Measurements from ENCODE around the gene NRCAM.

DNA sequence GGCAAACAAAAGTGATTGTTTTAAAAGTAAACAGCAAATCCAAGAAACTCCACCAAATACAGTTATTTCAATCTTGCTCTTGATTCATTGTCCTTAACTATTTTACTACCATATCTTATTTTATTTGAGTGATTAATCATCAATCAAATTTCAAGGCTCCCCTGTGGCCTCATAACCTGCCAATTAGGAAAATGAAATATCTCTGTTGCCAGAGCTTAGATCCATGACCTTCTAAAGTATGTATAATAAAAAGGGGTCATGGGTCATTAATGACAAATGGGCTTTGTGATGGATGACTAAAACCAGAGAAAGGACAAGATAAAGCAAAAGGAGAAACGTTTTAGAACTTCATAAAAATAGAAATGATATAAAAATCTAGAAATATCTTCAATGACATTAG, 28.5 kb downstream of the NRCAM start:
- TF ChIP-seq, protein P1, sequence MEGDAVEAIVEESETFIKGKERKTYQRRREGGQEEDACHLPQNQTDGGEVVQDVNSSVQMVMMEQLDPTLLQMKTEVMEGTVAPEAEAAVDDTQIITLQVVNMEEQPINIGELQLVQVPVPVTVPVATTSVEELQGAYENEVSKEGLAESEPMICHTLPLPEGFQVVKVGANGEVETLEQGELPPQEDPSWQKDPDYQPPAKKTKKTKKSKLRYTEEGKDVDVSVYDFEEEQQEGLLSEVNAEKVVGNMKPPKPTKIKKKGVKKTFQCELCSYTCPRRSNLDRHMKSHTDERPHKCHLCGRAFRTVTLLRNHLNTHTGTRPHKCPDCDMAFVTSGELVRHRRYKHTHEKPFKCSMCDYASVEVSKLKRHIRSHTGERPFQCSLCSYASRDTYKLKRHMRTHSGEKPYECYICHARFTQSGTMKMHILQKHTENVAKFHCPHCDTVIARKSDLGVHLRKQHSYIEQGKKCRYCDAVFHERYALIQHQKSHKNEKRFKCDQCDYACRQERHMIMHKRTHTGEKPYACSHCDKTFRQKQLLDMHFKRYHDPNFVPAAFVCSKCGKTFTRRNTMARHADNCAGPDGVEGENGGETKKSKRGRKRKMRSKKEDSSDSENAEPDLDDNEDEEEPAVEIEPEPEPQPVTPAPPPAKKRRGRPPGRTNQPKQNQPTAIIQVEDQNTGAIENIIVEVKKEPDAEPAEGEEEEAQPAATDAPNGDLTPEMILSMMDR (IDR thresholded peaks at IDR 0.05), result no peak
- TF ChIP-seq POLR2A (IDR thresholded peaks at IDR 0.05), result no peak
- no peak for TF ChIP-seq POLR2AphosphoS5 (IDR thresholded peaks at IDR 0.05; ENCODE audit: insufficient read depth in 1 of 2, low read depth in 1 of 2)

All from vagina (tissue), 2 donors.